ENCODE results near the gene KCNMB2.
"Not testable (repeated sequence)": the region's sequence is repeated elsewhere in the genome, so short reads cannot be mapped to it uniquely, and the experiment has no call there.

Gene KCNMB2

GRCh38 chr3:178520451-178520850, 15.8 kb upstream of the KCNMB2 start:
- DNase-seq: no peak

- DNase-seq: no peak
These were observed 13.8 kb upstream of the KCNMB2 start for GRCh38 chr3:178522200-178523052.

- no peak for DNase-seq
These were observed 11.0 kb upstream of the KCNMB2 start for GRCh38 chr3:178525251-178525650.

DNA sequence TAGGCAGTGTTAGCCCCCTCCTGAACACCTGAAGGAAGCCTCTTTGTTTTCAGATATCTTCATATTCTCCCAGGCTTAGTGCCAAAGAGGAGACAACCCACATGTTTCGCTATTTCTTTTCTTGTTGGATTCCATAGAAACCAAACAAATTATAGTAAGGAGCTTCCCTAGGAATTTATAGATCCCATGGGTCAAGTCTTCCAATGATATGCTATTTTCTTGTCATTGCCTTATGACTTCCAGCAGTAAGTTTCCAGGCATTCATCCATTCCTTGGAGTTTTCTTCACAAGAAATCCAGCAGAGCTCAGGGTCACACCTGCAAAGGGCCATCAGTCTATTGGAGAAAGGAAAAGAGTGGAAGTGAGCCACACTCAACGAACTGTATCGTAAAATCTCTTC, 9.9 kb upstream of the KCNMB2 start:
- no peak for DNase-seq

- DNase-seq: no peak
These were observed 8.3 kb upstream of the KCNMB2 start for GRCh38 chr3:178527981-178528380.

GRCh38 chr3:178529606-178530225, 6.5 kb upstream of the KCNMB2 start:
- no peak for DNase-seq

GRCh38 chr3:178532476-178532875, 3.8 kb upstream of the KCNMB2 start:
- DNase-seq: no peak

- DNase-seq: no peak
These were observed 978 bp downstream of the KCNMB2 start for GRCh38 chr3:178537122-178537705.

GRCh38 chr3:178538056-178538455, 1.8 kb downstream of the KCNMB2 start:
- no peak for DNase-seq

DNA sequence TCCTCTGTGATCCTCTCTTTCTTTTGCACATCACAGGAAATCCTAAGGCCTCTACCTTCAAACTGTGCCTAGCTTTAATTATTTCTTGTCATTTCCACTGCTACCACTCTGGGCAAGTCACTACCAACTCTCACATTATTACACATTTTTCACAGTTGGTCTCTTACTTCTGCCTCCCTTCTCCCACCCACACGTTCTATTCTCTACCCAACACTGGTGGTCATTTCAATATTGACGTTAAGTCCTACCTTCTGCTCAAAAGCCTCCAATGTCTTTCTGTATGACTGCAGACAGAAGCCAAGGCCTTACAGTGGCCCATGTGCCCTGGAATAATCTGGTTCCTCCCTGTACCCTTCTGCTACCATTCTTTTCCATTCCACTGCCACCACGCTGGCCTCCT, 3.9 kb downstream of the KCNMB2 start:
- no peak for DNase-seq

GRCh38 chr3:178545337-178545736, 9.1 kb downstream of the KCNMB2 start:
- no peak for DNase-seq

DNA sequence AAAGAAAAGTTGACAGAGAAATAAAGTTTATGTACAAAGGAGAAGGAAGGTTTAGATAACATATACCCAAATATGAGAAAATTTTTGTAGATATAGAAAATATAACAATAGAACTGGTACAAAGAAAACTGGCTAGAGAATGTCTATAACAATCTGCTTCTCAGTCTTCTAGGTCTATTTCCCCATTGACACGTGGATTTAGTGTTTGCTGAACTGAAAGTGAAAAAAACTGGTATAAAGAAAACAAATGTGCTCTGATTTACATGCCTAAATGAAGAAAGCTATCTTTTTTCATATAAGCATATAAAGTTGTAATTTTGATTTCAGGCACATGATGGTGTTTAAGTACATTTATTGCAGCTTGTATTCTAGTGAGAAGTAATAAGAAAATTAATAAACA, 9.8 kb downstream of the KCNMB2 start:
- no peak for DNase-seq

GRCh38 chr3:178549426-178549825, 13.2 kb downstream of the KCNMB2 start:
- DNase-seq: not testable (repeated sequence)

GRCh38 chr3:178551916-178552321, 15.7 kb downstream of the KCNMB2 start:
- no peak for DNase-seq

- DNase-seq: no peak
These were observed 22.4 kb downstream of the KCNMB2 start for GRCh38 chr3:178558637-178559036.

DNA sequence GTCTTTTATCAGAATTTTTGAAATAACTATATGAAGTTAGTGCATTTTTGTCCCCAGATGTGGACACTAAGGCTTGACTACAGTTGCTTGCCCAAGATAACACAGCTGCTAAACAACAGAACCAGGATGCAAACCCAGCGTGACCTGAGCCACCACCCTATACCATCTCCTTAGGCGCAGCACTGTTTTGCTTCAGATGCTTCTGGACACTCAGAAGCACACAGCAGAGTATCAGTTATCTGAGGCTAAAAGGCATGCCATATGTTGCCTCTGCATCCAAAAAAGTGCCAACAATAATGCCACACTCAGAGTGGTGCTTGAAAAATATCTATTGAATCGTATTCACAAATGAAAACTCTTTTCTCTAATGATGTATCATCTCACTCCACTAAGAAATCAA, 24.5 kb downstream of the KCNMB2 start:
- no peak for DNase-seq

GRCh38 chr3:178561239-178561638, 25.0 kb downstream of the KCNMB2 start:
- DNase-seq: no peak

- DNase-seq: no peak
These were observed 26.1 kb downstream of the KCNMB2 start for GRCh38 chr3:178562143-178562946.

DNA sequence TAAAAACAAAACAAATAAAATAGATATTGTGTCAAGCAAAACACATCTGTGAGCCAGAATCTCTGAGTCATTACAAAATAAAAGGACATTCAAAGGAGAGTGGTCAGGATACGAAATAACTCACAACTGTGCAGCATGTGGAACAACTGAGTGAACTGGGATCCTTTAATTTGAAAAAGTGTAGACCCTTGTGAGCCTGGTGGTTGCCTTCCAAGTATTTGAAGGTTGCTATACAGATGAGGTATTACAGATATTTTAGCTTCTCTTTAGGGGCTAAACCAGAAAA, 26.7 kb downstream of the KCNMB2 start:
- DNase-seq: no peak

DNA sequence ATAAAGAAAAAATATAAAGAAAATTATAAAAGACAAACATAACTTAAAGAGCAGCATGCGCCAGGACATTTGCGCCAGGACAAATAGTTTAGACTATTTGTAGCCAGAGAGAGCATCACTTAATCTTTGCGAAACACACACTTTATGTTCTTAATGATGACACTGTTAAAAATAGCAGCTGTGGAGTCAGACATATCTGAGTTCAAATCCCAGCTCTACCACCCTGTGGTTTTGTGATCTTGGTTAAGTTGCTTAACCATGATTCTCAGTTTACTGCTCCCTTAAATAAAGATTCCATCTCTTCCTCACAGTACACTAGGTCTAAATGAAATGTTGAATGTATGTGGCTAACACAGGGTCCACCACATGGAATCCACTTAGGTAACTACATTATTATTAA, 31.4 kb downstream of the KCNMB2 start:
- no peak for DNase-seq

DNA sequence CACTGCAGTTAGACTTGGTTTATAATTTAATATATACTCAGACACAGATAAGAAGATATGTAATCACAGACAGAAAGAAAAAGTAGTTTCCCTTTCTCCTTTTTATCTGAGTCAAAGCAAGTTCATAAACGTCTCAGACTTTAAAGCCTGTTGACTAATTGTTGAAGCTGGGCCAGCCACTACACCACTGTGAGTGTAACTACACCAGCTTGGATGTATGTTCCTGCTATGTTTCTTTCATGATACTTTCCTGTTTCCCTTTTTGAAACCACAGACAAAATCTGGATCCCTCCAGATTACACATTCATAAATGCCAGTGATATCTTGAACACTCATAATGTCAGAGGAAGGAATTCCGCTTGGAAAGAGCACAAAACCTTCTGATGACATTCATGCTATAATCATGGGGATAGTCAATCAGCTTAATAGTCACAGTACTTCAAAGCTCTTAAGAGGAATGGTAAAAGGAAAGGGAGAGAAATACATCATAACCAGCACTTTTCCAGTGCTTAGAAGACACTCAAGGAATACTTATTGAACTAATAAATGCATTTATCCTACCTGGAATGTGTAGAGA, 32.0 kb downstream of the KCNMB2 start:
- DNase-seq: no peak

DNA sequence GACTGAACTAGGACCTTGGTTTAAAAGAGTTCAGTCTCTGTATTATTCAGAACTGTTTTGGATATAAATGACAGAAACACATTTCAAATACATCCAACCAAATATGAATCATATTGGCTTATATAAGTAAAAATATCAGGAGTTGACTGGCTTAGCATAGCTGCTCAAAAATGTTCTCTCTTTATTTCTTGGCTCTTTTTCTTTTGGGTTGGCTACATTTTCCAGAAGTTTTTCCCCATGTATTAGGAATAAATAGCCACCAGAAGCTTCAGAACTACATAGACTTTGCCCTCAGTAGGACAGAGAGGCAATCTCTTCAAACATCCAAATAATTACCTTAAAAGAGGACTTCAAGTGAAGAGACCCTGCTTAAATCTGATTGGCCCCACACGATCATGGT, 32.7 kb downstream of the KCNMB2 start:
- DNase-seq: no peak

GRCh38 chr3:178569826-178570225, 33.6 kb downstream of the KCNMB2 start:
- DNase-seq: no peak

Measured in hippocampal formation (tissue), 2 donors.